Measurements from ENCODE around the gene ZNF567.

DNA sequence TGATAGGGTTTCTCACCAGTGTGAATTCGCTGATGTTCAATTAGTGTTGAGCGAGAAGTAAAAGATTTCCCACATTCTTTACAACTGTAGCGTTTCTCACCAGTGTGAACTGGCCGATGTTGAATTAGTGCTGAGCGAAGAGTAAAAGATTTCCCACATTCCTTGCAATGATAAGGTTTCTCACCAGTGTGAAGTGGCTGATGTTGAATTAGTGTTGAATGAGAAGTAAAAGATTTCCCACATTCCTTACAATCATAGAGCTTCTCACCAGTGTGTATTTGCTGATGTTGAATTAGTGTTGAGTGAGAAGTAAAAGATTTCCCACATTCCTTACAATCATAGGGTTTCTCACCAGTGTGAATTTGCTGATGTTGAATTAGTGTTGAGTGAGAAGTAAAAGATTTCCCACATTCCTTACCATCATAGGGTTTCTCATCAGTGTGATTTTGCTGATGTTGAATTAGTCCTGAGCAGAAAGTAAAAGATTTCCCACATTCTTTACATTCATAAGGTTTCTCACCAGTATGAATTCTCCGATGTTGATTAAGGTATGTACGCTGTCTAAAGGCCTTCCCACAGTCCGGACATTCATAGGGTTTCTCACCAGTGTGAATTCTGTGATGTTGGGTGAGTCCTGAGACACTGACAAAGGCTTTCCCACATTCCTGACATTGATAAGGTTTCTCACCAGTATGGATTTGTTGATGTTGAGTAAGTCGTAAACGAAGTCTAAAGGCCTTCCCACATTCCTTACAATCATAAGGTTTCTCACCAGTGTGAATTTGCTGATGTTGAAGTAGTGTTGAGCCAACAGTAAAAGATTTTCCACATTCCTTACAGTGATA, 61.2 kb downstream of the ZNF567 start:
- no peak for TF ChIP-seq REST (IDR thresholded peaks at IDR 0.05; ENCODE audit: insufficient read depth in 1 of 2, low read depth in 2 of 2, low read length in 2 of 2)
- no peak for TF ChIP-seq POLR2AphosphoS5 (IDR thresholded peaks at IDR 0.05; ENCODE audit: low read depth, low read length)
- TF ChIP-seq TAF1 (IDR thresholded peaks at IDR 0.05; ENCODE audit: borderline replicate concordance, insufficient read depth, low read length) = no peak
- TF ChIP-seq SIN3A (IDR thresholded peaks at IDR 0.05; ENCODE audit: borderline replicate concordance, insufficient read depth, low read length) = no peak
- no peak for TF ChIP-seq FOXP2 (optimal IDR thresholded peaks at IDR 0.05; ENCODE audit: borderline replicate concordance, extremely low read depth, extremely low read length, insufficient read depth)
